IPS-20b (cell line): Measurements from ENCODE around the gene CST9.

Experiments
- H3K27ac ChIP-seq: one replicate; pipeline ENCODE4 v1.5.1; 2013; ENCODE audit warnings: low read length
- H3K27me3 ChIP-seq: 2 replicates; pipeline ENCODE4 v1.6.1; 2013; ENCODE audit warnings: mild to moderate bottlenecking, low read length, inconsistent platforms; ENCODE audit not compliant: insufficient read depth
- H3K36me3 ChIP-seq: 2 replicates; pipeline ENCODE4 v1.6.1; 2013; ENCODE audit warnings: low read depth, mild to moderate bottlenecking, inconsistent platforms, low read length, moderate library complexity; ENCODE audit not compliant: insufficient read depth
- H3K4me1 ChIP-seq: 2 replicates; pipeline ENCODE4 v1.6.1; 2013; ENCODE audit warnings: mild to moderate bottlenecking, control low read depth, inconsistent platforms, low read length, moderate library complexity; ENCODE audit not compliant: insufficient read depth
- H3K4me3 ChIP-seq: 2 replicates; pipeline ENCODE4 v1.5.1; 2013; ENCODE audit warnings: mild to moderate bottlenecking, low read length, inconsistent platforms
- H3K9ac ChIP-seq: 2 replicates; pipeline ENCODE4 v1.6.1; 2013; ENCODE audit warnings: low read depth, mild to moderate bottlenecking, inconsistent platforms, low read length, moderate library complexity
- H3K9me3 ChIP-seq: 2 replicates; pipeline ENCODE4 v1.6.1; 2013; ENCODE audit warnings: mild to moderate bottlenecking, low read depth, low read length, inconsistent platforms; ENCODE audit not compliant: insufficient read depth

The CST9 gene

GRCh38 chr20:23612396-23612795 is 6.7 kb upstream of the CST9 start:
- H3K4me3 ChIP-seq, result no peak overlapping the region
- no peaks in the 10 kb centered on the region for H3K36me3 ChIP-seq
- H3K9ac ChIP-seq, result no peak overlapping the region
- H3K4me1 ChIP-seq, result peaks cover 4% of the 10 kb centered on the region; the same call in 1 of the 2 replicates
- no peaks in the 10 kb centered on the region for H3K9me3 ChIP-seq
- peaks cover 4% of the 10 kb centered on the region; the same call in 1 of the 2 replicates for H3K27me3 ChIP-seq
- no peak overlapping the region for H3K27ac ChIP-seq

GRCh38 chr20:23609486-23610109 is 3.9 kb upstream of the CST9 start:
- Histone ChIP-seq H3K9me3 (no peaks in the 10 kb centered on the region), H3K27ac (no peak overlapping the region), H3K9ac (no peak overlapping the region), H3K36me3 (no peaks in the 10 kb centered on the region), H3K4me3 (no peak overlapping the region), H3K27me3 (peaks cover 9% of the 10 kb centered on the region; the same call in 1 of the 2 replicates), H3K4me1 (peaks cover 6% of the 10 kb centered on the region; the same call in 1 of the 2 replicates)

- no peak overlapping the region for H3K4me3 ChIP-seq
- H3K4me1 ChIP-seq, result peaks cover 6% of the 10 kb centered on the region; the same call in 1 of the 2 replicates
- H3K27ac ChIP-seq, result no peak overlapping the region
- no peaks in the 10 kb centered on the region for H3K9me3 ChIP-seq
- no peak overlapping the region for H3K9ac ChIP-seq
- H3K36me3 ChIP-seq, result no peaks in the 10 kb centered on the region
- peaks cover 9% of the 10 kb centered on the region; the same call in 1 of the 2 replicates for H3K27me3 ChIP-seq
Observed at GRCh38 chr20:23608251-23608846, 2.6 kb upstream of the CST9 start.

- Histone ChIP-seq H3K9ac (no peak overlapping the region), H3K9me3 (no peaks in the 10 kb centered on the region), H3K27me3 (peaks cover 9% of the 10 kb centered on the region; the same call in 1 of the 2 replicates), H3K4me1 (peaks cover 6% of the 10 kb centered on the region; the same call in 1 of the 2 replicates), H3K36me3 (no peaks in the 10 kb centered on the region), H3K4me3 (no peak overlapping the region), H3K27ac (no peak overlapping the region)
Observed at GRCh38 chr20:23607497-23608245, 2.0 kb upstream of the CST9 start.

GRCh38 chr20:23606652-23607049 is 934 bp upstream of the CST9 start:
- H3K9me3 ChIP-seq, result no peaks in the 10 kb centered on the region
- no peaks in the 10 kb centered on the region for H3K36me3 ChIP-seq
- no peak overlapping the region for H3K4me3 ChIP-seq
- H3K9ac ChIP-seq, result no peak overlapping the region
- peaks cover 9% of the 10 kb centered on the region; the same call in 1 of the 2 replicates for H3K27me3 ChIP-seq
- H3K4me1 ChIP-seq, result peaks cover 6% of the 10 kb centered on the region; the same call in 1 of the 2 replicates
- H3K27ac ChIP-seq, result no peak overlapping the region

GRCh38 chr20:23604306-23604705 is 1.4 kb downstream of the CST9 start:
- Histone ChIP-seq H3K4me3 (no peak overlapping the region), H3K9ac (no peak overlapping the region), H3K4me1 (peaks cover 7% of the 10 kb centered on the region; the same call in 1 of the 2 replicates), H3K27me3 (peaks cover 9% of the 10 kb centered on the region; the same call in 1 of the 2 replicates), H3K27ac (no peak overlapping the region), H3K36me3 (no peaks in the 10 kb centered on the region), H3K9me3 (no peaks in the 10 kb centered on the region)

GRCh38 chr20:23603321-23603720 is 2.4 kb downstream of the CST9 start:
- Histone ChIP-seq H3K4me3 (no peak overlapping the region), H3K9me3 (no peaks in the 10 kb centered on the region), H3K4me1 (peaks cover 6% of the 10 kb centered on the region; the same call in 1 of the 2 replicates), H3K27me3 (peaks cover 8% of the 10 kb centered on the region; the same call in 1 of the 2 replicates), H3K27ac (no peak overlapping the region), H3K36me3 (no peaks in the 10 kb centered on the region), H3K9ac (no peak overlapping the region)

- Histone ChIP-seq H3K27ac (no peak overlapping the region), H3K9me3 (no peaks in the 10 kb centered on the region)
Observed at GRCh38 chr20:23602699-23603098, 3.0 kb downstream of the CST9 start.

GRCh38 chr20:23602241-23602640 is 3.5 kb downstream of the CST9 start:
- 0 out of 2 replicates have a peak, but pooled peaks cover 5% of the 10 kb centered on the region for H3K27me3 ChIP-seq
- H3K9ac ChIP-seq, result no peak overlapping the region
- H3K4me3 ChIP-seq, result no peak overlapping the region
- no peak overlapping the region for H3K27ac ChIP-seq
- no peaks in the 10 kb centered on the region for H3K36me3 ChIP-seq
- no peaks in the 10 kb centered on the region for H3K9me3 ChIP-seq
- peaks cover 6% of the 10 kb centered on the region; the same call in 1 of the 2 replicates for H3K4me1 ChIP-seq

More at GRCh38 chr20:23602699-23603098, 3.0 kb downstream of the CST9 start:
- H3K4me1 ChIP-seq, result peaks cover 6% of the 10 kb centered on the region; the same call in 1 of the 2 replicates
- no peaks in the 10 kb centered on the region for H3K36me3 ChIP-seq
- H3K9ac ChIP-seq, result no peak overlapping the region
- no peak overlapping the region for H3K4me3 ChIP-seq
- H3K27me3 ChIP-seq, result 0 out of 2 replicates have a peak, but pooled peaks cover 5% of the 10 kb centered on the region

GRCh38 chr20:23601715-23602114 is 4.0 kb downstream of the CST9 start:
- Histone ChIP-seq H3K4me3 (no peak overlapping the region), H3K9me3 (no peaks in the 10 kb centered on the region), H3K9ac (no peak overlapping the region), H3K36me3 (no peaks in the 10 kb centered on the region), H3K27ac (no peak overlapping the region), H3K27me3 (0 out of 2 replicates have a peak, but pooled peaks cover 5% of the 10 kb centered on the region), H3K4me1 (peaks cover 4% of the 10 kb centered on the region; the same call in 1 of the 2 replicates)

GRCh38 chr20:23598481-23598880 is 7.2 kb downstream of the CST9 start:
- Histone ChIP-seq H3K27ac (no peak overlapping the region), H3K36me3 (no peaks in the 10 kb centered on the region), H3K4me3 (no peak overlapping the region), H3K4me1 (peaks cover 7% of the 10 kb centered on the region; the same call in 1 of the 2 replicates), H3K27me3 (no peaks in the 10 kb centered on the region), H3K9me3 (no peaks in the 10 kb centered on the region), H3K9ac (no peak overlapping the region)
